Germinal center (tissue), 1 donor: ENCODE measurements around the gene PLIN5.

Experiments
- DNase-seq: peaks from one replicate; pipeline ENCODE4 v3.0.0; 2012; ENCODE audit warnings: mixed read lengths, low spot score

The PLIN5 gene

DNA sequence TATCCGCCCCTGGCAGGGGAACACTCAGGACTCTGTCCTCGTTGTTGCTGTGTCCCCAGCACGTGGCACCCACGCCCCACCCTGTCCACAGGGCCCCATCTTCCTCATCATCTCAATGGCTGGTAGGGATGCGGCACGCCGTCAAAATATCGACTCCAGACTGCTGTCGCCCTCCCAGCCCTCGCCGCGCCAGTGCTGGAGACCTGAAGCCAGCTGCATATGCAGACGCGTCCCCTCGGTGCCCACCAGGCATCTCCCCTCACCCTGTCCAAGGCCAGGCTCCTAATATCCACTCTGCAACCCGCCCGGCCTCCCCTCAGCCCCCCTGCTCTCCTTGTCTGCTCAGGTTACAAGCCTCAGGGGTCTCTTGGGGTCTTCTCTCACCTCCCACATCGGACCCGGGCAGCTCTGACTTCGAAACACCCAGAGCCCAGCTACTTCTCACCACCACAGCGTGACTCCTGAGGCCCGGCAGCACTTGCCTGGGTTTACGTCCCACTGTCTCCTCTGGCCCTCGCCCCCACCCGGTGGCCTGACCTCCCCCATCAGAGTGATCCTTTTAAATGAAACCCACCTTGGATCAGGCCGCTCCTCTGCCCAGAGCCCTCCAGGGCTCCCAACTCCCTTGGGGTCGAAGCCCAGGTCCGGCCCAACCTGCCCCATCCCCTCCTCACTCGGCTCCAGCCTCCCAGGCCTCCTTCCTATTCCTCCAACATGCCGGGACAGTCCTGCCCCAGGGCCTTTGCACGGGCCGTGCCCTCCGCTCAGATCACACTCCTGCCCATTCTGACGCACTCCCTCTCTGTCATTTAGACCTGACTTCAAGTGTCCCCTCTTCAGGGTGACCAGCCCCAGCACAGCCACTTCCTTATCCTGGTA is 29.2 kb downstream of the PLIN5 start:
- DNase-seq = no peak

DNA sequence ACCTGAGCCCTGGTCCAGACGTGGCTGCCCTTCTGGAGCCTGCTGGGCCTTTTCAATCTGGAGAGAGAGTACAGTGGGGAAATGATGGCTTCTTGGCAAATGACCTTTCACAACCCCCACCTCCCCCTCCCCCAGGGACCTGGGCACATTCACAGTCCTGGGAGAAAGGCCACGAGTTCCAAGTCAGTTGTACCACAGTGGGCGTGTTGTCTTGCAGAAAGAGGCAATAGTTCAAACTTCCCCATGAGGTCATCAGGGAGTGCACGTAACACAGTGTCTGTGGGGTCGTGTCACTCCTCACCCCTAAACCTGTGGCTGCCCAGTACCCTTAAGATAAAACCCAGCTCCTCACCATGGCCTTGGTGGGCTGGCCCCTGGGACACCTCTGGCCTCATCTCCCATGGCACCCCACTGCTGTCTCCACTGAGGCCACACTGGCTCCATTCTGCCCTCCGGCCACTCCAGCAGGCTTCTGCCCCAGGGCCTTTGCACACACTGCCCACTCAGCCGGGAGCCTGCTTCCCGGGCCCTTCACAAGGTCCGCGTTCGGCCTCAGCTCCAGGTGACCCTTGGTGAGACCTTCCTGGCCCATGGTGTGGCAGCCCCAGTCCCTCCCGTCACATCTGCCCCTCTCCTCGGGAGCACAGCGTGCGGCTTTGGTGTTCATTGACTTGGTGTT is 30.0 kb downstream of the PLIN5 start:
- DNase-seq = no peak

DNA sequence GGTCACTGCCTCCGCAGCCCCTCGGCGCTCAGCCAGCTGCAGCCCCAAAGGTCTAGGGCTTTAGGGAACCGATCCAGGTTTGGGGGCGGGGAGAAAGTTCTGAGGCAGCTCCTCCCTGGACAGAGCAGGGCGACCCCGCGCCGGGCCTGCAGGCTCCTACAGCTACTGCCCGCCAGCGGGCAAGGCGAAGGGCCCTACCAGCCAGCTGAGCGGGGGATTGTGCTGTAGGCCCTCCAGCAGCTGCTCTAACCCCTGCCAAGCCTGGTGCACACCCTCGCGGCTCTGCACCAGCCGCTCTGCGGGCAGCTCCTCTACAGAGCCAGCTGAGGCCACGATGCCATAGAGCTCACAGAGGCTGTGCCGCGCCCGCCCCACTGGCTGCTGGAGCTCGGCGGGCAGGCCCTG is 30.7 kb downstream of the PLIN5 start:
- DNase-seq = no peak

DNA sequence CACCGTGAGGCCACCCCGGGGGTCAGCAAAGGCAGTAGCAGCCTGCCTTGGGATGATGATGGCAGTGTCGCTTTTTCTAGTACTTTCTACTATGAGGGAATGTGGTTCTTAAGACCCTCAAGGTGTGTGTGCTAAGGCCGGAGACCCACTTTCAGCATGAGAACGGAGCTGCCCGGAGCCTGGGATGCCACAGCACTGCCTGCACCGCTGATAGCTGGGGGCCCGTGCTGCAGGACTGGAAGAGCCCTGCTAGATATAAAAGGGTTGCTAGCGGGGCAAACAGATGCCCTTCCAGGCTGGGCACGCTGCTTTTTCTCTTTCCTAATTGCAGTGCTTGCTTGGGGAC is 31.2 kb downstream of the PLIN5 start:
- DNase-seq = no peak

DNA sequence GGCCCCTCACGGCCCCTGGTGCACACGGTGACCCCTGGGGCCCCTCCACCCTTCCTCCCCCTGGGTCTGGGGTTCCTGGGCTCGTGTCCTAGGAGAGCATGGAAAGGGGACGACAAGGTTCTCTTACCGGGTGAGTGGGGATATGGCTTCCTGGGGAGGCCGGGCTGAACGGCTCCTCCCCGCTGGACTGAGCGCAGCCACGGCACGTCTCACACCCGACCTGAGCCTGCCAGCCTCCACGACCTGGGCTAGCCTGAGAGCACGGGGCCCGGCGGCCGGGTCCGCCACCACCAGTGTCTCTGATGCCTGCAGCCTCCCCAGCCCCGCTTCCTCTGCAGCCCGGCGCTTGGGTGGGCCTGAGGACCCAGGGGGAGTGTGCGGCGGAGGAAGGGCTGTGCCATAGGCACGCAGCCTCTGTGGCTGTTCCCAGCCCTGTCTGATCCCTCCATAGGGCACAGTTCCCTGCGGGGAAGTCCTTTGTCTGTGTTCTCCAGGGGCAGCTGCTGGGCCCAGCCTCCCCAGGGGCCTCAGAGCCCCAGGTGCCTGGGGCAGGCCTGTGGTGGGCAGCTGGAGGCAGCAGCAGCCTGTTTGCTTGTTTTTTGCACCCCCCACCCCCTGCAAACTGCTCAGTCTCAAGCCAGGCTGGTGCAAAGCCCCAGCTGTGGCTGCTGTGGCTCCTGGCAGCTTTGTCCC is 31.7 kb downstream of the PLIN5 start:
- no peak for DNase-seq

DNA sequence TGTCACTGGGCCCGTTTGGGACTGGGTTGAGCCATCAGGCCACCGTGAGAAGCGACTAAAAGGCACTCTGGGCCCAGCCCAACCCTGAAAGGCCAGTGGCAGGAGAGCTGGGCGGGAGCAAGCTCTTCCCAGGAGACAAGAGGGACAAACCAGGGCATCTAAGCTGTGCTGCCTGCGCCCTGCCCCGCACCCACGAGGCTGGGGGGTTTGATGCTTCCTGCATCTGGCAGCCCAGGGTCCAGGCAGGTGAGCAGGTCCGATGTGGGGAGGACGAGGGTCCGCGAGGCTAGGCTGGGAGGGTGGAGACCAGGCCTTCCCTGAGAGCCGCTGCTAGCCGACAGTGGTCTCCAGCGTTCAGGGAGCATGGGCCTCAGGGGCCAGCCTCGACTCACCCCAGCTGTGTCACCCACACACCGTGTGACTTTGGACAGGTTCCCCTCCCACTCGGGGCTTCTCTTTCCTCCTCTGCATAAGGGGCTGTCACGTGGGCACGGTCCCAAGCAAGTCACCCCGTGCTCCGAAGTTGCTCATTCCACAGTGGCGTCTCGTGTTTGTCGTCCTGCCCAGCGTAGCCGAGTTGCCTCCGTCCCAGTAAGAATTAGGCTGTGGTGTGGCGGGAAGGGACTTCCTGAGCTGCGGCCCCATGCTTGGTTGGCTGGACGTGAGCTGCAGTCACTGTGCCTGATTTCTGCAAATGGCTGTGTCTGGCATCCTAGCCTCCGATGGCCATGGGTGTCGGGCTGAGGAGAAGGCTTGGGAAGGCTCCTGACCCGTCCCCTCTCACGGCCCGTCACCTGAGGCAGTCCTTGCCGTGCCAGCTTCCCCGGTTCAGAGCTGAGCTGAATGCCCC is 32.5 kb downstream of the PLIN5 start:
- no peak for DNase-seq

DNA sequence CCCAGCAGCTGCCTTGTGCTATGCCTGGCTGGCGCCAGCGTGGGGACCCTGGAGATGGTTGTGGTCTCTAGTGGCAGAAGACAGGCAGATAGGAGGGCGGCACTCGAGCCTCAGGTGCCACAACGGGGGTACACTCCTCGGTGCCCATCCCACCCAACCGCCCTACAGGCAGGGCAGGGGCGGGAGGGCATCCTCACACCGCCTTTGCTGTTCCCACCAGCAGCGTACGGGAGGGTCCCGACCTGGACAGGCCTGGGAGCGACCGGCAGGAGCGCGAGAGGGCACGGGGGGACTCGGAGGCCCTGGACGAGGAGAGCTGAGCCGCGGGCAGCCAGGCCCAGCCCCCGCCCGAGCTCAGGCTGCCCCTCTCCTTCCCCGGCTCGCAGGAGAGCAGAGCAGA is 33.3 kb downstream of the PLIN5 start:
- no peak for DNase-seq

DNA sequence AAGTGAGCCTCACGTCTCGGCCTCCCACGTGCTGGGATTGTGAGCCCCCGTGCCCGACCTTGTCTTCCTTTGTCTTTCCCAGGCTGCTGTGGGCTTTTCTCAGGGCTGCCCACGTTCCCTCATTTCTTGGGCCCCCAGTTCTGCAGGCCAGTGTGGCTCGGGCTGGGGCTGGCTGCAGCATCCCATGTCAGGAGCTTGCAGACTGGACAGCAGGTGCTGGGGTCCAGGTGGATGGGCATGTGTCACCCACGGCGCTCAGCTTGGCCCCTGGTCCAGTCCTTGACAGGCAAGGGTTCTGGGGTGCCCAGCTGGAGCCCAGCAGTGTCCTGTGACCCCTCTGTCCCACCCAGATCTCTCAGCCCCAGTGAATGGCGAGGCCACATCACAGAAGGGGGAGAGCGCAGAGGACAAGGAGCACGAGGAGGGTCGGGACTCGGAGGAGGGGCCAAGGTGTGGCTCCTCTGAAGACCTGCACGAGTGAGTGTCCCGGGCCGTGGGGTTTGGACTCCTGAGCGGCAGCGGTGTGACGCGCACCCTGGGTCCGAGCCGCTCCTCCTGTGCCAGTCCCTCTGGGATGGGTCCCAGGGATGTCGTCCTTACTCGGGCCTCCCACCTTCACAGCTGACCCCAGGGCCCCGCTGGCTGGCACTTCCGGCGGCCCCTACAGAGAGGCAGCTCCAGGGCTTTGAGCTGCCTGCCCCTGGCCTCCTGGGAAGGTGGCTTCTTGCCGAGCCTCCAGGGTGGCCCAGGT is 34.0 kb downstream of the PLIN5 start:
- no peak for DNase-seq

DNA sequence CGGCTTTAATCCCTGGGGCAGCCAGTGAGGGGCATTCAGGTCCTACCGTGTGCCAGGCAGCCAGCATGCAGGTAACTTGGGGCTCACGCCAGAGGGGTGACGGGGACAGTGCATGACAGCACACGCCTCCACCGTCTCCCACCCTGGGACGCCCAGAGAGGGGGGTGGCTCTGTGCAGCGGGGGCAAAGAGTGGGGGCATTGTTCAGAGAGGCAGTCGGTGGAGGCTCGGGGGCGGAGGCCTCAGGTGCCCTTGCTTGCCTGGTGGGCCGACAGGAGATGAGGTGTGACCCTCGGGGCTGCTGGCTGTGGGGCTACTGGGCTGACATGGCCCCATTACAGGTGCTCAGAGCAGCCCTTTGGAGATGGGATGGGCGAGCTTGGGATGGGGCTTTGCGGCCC is 35.2 kb downstream of the PLIN5 start:
- no peak for DNase-seq

DNA sequence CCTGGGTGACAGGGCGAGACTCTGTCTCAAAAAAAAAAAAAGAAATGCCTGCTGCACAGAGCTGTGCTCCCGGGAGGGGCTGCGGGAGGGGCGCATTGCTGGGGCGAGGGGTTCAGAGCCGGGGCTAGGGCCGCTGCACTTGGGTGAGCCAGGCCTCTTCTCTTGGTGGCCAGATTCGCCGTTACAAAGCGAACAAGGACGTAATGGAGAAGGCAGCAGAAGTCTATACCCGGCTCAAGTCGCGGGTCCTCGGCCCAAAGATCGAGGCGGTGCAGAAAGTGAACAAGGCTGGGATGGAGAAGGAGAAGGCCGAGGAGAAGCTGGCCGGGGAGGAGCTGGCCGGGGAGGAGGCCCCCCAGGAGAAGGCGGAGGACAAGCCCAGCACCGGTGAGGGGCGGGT is 35.7 kb downstream of the PLIN5 start:
- no peak for DNase-seq

DNA sequence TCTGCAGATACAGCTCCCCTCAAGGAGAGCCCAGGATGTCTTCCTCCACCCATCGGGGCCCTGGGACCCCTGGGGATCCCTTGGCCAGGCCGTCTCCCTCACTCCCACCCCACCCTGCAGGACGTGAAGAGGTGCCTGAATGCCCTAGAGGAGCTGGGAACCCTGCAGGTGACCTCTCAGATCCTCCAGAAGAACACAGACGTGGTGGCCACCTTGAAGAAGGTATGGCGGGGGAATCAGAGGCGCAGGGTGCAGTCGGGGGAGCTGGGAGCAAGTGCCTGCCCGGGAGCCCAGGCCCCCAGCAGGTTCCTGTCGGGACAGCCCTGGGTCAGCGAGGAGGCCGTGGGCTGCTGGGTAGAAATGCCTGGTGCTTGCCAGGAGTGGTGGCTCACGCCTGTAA is 36.3 kb downstream of the PLIN5 start:
- DNase-seq = no peak

DNA sequence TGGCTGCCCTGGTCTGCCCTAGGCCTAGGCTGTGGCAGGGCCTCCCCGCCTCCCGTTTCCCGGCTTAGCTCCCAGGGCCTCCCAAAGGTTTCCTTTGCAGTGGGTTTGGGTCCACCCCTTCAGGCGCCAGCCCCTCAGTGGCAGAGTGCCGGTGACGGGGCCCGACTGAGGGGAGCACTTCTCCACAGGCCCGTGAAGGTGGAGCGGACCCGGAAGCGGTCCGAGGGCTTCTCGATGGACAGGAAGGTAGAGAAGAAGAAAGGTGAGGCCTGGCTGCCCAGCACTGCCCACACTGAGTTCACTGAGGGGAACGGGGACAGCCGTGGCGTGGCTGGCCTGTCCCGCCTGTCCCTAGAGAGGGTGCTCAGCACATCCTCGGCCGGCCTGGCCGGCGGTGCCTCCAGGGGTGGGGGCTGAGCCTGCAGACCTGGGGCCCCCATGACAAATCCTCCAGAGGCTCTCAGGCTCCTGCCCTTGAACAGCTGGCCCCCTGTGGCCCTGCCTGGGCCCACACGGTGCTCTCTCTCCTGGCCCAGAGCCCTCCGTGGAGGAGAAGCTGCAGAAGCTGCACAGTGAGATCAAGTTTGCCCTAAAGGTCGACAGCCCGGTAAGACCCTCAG is 37.1 kb downstream of the PLIN5 start:
- no peak for DNase-seq

DNA sequence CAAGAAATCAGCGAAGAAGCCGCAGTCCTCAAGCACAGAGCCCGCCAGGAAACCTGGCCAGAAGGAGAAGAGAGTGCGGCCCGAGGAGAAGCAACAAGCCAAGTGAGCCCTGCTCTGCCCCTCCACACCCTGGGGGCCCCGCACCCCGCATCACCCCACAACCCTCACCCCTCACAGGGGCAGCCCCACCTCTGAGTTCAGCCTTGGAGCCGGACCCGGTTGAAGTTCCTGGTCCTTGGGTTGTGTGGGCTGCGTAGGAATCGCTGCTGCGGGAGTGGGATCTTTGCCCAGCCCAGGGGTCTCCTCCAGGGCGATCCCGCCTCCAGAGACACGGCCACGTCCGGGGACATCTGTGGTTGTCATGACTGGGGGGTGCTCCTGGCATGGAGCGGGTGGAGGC is 38.7 kb downstream of the PLIN5 start:
- no peak for DNase-seq

DNA sequence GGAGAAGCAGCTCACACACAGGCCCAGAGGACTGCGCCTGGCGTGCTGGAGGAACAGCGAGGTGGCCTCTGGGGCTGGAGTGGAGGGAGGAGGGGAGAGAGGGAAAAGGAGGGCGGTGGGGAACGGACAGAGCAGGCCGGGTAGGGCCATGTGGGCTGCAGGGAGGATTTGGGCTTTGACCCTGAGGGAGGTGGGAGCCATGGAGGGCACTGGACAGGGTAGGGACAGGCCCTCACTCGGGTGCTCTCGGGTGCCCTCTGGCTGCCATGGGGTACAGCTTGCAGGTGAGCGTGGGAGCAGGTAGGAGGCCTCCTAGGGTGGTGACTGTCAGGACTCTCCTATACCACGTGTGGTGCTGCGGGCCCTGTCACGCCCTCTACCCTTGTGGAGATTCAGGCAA is 39.6 kb downstream of the PLIN5 start:
- no peak for DNase-seq

DNA sequence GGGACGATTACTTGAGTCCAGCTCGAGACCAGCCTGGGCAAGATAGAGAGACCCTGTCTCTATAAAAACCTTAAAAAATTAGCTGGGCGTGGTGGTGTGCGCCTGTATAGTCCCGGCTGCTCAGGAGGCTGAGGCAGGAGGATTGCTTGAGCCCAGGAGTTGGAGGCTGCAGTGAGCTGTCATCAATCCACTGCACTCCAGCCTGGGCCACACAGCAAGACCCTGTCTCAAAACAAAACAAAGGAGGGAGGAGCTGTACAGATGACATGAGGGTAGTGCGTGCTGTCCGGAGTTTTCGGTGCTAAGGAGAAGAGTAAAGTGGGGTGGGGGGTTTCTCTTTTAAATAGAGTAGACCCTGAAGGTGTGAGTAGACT is 40.3 kb downstream of the PLIN5 start:
- no peak for DNase-seq

DNA sequence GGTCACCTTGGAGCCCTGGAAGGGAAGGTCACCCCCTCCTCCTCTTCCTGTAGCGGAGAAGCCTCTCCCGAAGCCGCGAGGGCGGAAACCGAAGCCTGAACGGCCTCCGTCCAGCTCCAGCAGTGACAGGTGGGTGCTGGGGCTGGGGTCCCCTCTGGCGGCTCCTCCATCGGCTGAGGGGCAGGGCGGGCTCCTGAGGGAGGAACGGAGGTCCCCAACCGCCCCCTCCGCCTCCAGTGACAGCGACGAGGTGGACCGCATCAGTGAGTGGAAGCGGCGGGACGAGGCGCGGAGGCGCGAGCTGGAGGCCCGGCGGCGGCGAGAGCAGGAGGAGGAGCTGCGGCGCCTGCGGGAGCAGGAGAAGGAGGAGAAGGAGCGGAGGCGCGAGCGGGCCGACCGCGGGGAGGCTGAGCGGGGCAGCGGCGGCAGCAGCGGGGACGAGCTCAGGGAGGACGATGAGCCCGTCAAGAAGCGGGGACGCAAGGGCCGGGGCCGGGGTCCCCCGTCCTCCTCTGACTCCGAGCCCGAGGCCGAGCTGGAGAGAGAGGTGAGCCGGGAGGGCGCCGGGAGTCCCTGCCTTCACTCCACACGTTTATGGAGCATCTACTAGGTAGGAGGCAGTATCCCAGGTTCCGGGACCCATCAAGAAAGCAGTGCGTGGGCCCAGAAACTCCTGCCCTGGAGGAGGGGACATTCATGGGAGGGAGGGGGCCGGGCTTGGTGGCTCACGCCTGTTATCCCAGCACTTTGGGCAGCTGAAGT is 40.9 kb downstream of the PLIN5 start:
- DNase-seq = no peak

DNA sequence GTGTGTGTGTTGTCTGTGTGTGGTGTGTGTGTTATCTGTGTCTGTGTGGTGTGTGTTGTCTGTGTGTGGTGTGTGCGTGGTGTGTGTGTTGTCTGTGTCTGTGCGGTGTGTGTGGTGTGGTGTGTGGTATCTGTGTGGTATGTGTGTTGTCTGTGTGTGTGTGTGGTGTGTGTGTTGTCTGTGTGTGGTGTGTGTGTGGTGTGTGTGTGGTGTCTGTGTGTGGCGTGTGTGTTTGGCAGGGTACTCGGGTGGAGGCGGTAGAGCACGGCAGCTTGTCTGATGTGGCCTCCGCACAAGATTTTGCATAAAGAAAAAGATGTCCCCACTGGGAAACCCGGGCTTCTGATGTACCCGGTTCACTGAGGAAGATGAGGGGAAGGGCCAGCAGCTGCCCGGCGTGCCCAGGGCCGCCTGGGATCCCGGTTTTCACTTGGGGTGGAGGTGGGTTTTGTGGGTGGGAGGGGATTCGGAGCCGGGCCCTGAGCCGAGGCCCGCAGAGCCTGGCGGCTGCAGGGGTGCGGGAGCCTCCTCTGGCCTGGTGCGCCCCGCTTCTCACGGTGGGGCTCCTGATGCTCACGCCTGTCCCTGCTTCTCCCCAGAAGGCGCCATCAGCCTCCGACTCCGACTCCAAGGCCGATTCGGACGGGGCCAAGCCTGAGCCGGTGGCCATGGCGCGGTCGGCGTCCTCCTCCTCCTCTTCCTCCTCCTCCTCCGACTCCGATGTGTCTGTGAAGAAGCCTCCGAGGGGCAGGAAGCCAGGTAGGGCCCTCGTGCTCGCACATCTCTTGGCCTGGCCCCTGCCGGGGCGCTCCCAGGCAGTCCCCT is 41.7 kb downstream of the PLIN5 start:
- no peak for DNase-seq

DNA sequence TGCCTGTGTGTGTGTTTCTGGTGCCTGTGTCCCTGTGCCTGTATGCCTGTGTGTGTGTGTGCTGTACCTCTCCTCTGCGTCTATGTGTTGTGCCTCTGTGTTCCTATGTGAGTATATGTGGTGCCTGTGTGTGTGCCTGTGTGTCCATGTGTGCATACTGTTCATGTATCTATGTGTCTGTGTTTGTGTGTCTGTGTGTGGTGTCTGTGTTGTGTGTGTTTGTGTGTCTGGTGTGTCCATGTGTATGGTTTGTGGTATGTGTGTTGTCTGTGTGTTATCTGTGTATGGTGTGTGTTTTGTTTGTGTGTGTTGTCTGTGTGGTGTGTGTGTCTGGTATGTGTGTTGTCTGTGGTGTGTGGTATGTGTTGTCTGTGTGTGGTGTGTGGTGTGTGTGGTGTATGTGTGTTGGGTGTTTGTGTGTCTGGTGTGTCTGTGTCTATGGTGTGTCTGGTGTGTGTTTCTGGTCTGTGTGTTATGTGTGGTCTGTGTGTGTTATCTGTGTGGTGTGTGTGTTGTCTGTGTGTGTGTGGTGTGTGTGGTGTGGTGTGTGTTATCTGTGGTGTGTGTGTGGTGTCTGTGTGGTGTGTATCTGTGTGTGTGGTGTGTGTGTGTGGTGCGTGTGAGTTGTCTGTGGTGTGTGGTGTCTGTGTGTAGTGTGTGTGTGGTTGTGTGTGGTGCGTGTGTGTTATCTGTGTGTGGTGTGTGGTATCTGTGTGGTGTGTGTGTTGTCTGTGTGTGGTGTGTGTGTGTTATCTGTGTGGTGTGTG is 42.5 kb downstream of the PLIN5 start:
- DNase-seq = no peak

DNA sequence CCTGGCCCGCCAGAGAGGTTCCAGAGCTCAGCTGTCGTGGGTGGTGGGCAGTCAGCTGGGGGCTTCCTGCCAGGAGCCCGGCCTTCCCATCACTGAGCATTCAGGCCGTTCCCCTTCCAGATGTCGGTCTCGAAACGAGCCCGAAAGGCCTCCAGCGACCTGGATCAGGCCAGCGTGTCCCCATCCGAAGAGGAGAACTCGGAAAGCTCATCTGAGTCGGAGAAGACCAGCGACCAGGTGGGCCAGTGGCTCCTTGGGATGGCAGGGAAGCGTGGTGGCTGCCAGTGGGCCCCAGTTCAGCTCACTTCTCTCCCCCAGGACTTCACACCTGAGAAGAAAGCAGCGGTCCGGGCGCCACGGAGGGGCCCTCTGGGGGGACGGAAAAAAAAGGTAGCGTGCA is 43.6 kb downstream of the PLIN5 start:
- DNase-seq = no peak
